ENCODE results near the gene PLXNA4.

- TF ChIP-seq CTCF (IDR thresholded peaks at IDR 0.05) (no peak), POLR2A (IDR thresholded peaks at IDR 0.05) (no peak)
Observed at GRCh38 chr7:132322970-132323369, 253.3 kb downstream of the PLXNA4 start.
